ENCODE measurements around the gene ACAA2.

The ACAA2 gene

DNA sequence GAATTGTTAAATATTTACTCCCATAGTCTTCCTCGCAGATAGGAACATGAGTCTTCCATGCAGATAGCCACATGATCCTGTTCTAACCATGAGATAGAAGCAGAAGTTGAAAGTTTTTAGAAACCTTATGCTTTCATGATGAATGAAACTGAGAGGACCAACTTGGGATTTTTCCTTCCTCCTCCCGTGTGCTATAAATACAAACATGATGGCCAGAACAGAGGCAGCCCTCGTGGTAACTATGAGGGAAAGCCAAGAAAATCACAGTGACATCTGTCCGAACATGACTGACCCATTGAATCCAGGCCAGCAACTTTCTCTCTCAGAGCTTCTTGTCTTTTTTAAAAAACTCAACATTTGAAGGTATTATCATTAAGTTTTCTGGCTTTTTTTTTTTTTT is 78.5 kb downstream of the ACAA2 start:
- no peaks in the 10 kb centered on the region for H3K9me3 Mint-ChIP-seq
- no peak overlapping the region for H3K4me3 Mint-ChIP-seq
- H3K4me1 Mint-ChIP-seq (ENCODE audit: low read depth) = no peaks in the 10 kb centered on the region
- no peak overlapping the region for H3K27ac Mint-ChIP-seq
- no peaks in the 10 kb centered on the region for H3K36me3 Mint-ChIP-seq (ENCODE audit: low read depth)
- H3K27me3 Mint-ChIP-seq (ENCODE audit: low read depth) = peaks cover 16% of the 10 kb centered on the region

GRCh38 chr18:49733896-49734585 is 79.3 kb downstream of the ACAA2 start:
- Mint-ChIP-seq H3K9me3 (no peaks in the 10 kb centered on the region), H3K27ac (no peak overlapping the region), H3K27me3 (ENCODE audit: low read depth) (peaks cover 16% of the 10 kb centered on the region), H3K36me3 (ENCODE audit: low read depth) (no peaks in the 10 kb centered on the region), H3K4me3 (no peak overlapping the region), H3K4me1 (ENCODE audit: low read depth) (no peaks in the 10 kb centered on the region)

GRCh38 chr18:49733321-49733720 is 80.0 kb downstream of the ACAA2 start:
- Mint-ChIP-seq H3K36me3 (ENCODE audit: low read depth) (no peaks in the 10 kb centered on the region), H3K27ac (no peak overlapping the region), H3K4me3 (no peak overlapping the region), H3K9me3 (no peaks in the 10 kb centered on the region), H3K27me3 (ENCODE audit: low read depth) (peaks cover 16% of the 10 kb centered on the region), H3K4me1 (ENCODE audit: low read depth) (no peaks in the 10 kb centered on the region)

Data from T-helper 1 cell treated with Interleukin-12 subunit alpha and Interleukin-12 subunit beta and Interleukin-4 antibody, amounts not matched to agents 30 μg/mL and 1 μg/mL, for 36 hours (primary cell).